ENCODE measurements around the gene EYS.

Gene EYS

DNA sequence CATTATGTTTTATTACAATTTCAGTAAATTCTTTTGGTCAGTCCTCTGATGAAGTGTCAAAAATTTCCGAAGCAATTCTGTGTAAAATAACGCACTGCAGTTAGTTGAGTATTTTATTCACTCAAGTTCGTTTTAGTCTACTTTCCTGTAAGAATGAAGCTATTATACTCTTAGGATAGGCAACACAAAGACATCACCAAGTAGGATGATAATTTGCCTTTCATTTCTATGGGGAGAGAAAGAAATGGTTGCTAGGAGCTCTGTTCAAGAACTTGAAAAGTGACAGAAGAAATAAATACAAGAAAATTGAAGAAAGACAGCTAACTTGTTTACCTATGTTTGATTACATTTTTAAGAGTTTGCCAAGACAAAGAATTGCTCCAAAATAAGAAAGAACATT lies 290.4 kb downstream of the EYS start:
- H3K27me3 ChIP-seq (ENCODE audit: control insufficient read depth, insufficient read depth, low read length) = no peaks in the 10 kb centered on the region
- no peak overlapping the region for H3K4me2 ChIP-seq (ENCODE audit: low read length)
- TF ChIP-seq, protein P1, sequence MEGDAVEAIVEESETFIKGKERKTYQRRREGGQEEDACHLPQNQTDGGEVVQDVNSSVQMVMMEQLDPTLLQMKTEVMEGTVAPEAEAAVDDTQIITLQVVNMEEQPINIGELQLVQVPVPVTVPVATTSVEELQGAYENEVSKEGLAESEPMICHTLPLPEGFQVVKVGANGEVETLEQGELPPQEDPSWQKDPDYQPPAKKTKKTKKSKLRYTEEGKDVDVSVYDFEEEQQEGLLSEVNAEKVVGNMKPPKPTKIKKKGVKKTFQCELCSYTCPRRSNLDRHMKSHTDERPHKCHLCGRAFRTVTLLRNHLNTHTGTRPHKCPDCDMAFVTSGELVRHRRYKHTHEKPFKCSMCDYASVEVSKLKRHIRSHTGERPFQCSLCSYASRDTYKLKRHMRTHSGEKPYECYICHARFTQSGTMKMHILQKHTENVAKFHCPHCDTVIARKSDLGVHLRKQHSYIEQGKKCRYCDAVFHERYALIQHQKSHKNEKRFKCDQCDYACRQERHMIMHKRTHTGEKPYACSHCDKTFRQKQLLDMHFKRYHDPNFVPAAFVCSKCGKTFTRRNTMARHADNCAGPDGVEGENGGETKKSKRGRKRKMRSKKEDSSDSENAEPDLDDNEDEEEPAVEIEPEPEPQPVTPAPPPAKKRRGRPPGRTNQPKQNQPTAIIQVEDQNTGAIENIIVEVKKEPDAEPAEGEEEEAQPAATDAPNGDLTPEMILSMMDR (IDR thresholded peaks at IDR 0.05) = no peak
- no peak overlapping the region for H2AFZ ChIP-seq
- H3K27ac ChIP-seq = no peak overlapping the region
- H3K4me3 ChIP-seq (ENCODE audit: low read depth, low read length) = no peak overlapping the region
- H3K4me1 ChIP-seq = no peaks in the 10 kb centered on the region
- no peaks in the 10 kb centered on the region for H3K36me3 ChIP-seq (ENCODE audit: control insufficient read depth, insufficient read depth, low read length)
- no peak overlapping the region for H3K9ac ChIP-seq
- no peaks in the 10 kb centered on the region for H3K79me2 ChIP-seq
- H3K9me3 ChIP-seq (ENCODE audit: control insufficient read depth, low read length) = no peaks in the 10 kb centered on the region

DNA sequence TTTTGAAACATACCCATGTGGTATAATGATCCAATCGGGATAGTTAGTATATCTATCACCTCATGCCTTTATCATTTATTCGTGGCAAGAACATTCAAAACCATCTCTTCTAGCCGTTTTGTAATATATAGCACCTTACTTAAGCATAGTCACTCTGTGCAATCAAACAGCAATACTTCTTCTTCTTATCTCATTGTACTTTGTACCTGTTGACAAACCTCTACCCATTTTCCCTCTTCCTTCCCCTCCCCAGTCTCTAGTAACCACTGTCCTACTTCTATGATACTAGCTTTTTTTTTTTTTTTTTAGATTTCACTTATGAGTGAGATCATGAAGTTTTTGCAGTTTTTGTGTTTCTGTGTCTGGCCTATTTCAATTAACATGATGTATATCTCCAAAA lies 296.7 kb downstream of the EYS start:
- H3K79me2 ChIP-seq = no peaks in the 10 kb centered on the region
- H3K36me3 ChIP-seq (ENCODE audit: control insufficient read depth, insufficient read depth, low read length) = no peaks in the 10 kb centered on the region
- no peak overlapping the region for H3K4me3 ChIP-seq (ENCODE audit: low read depth, low read length)
- H3K9me3 ChIP-seq (ENCODE audit: control insufficient read depth, low read length) = no peaks in the 10 kb centered on the region
- no peak overlapping the region for H3K4me2 ChIP-seq (ENCODE audit: low read length)
- TF ChIP-seq, protein P1 (IDR thresholded peaks at IDR 0.05) = no peak
- H3K27ac ChIP-seq = no peak overlapping the region
- H2AFZ ChIP-seq = no peak overlapping the region
- no peak overlapping the region for H3K9ac ChIP-seq
- H3K27me3 ChIP-seq (ENCODE audit: control insufficient read depth, insufficient read depth, low read length) = no peaks in the 10 kb centered on the region
- H3K4me1 ChIP-seq = no peaks in the 10 kb centered on the region

DNA sequence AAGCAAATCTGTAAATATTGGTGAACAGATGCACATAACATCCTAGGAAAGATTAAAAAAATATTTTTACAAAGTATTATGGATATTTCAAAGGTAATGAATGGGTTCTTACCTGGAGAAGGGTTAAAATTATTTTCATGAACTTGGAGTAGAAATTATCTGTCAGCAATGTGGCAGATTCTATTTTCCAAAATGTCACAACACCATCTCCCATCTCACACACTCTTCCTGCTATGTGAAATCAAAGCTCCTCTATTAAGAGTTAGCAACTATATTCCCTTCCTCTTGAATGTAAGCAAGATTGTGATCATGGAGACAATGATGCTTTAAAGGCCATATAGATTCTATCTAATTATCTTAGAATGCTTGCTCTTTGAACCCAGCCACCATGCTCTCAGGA lies 304.5 kb downstream of the EYS start:
- Histone ChIP-seq H3K79me2 (no peaks in the 10 kb centered on the region), H3K4me3 (ENCODE audit: low read depth, low read length) (no peak overlapping the region), H3K27me3 (ENCODE audit: control insufficient read depth, insufficient read depth, low read length) (no peaks in the 10 kb centered on the region), H3K9me3 (ENCODE audit: control insufficient read depth, low read length) (no peaks in the 10 kb centered on the region), H3K4me1 (no peaks in the 10 kb centered on the region), H2AFZ (no peak overlapping the region), H3K27ac (no peak overlapping the region), H3K36me3 (ENCODE audit: control insufficient read depth, insufficient read depth, low read length) (no peaks in the 10 kb centered on the region), H3K9ac (no peak overlapping the region), H3K4me2 (ENCODE audit: low read length) (no peak overlapping the region)
- TF ChIP-seq, protein P1 (IDR thresholded peaks at IDR 0.05) = no peak

- H3K27ac ChIP-seq = no peak overlapping the region
- no peaks in the 10 kb centered on the region for H3K9me3 ChIP-seq (ENCODE audit: control insufficient read depth, low read length)
- H3K36me3 ChIP-seq (ENCODE audit: control insufficient read depth, insufficient read depth, low read length) = no peaks in the 10 kb centered on the region
- H2AFZ ChIP-seq = no peak overlapping the region
- H3K4me3 ChIP-seq (ENCODE audit: low read depth, low read length) = no peak overlapping the region
- no peak overlapping the region for H3K4me2 ChIP-seq (ENCODE audit: low read length)
- H3K27me3 ChIP-seq (ENCODE audit: control insufficient read depth, insufficient read depth, low read length) = no peaks in the 10 kb centered on the region
- TF ChIP-seq, protein P1 (IDR thresholded peaks at IDR 0.05) = no peak
- no peaks in the 10 kb centered on the region for H3K79me2 ChIP-seq
- H3K4me1 ChIP-seq = no peaks in the 10 kb centered on the region
- H3K9ac ChIP-seq = no peak overlapping the region
Measured at GRCh38 chr6:65399355-65400084, 307.5 kb downstream of the EYS start.

DNA sequence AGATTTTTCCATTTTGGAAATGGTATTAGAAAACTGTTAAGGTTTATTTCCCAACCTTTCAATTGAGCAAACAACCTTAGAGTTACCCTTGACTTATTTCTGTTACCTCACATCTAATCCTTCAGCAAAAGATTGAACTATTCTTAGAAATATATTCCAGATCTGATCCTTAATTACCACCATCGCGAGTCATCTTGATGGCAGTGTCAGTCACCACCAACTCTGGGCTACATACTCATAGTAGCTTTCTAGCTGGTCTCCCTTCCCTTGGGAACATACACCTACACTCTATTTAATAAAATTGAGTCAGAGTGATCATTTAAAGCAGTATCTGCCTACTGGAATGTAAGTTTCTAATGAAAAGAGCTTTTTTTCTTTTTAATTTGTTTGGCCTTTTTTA lies 308.2 kb downstream of the EYS start:
- Histone ChIP-seq H3K9me3 (ENCODE audit: control insufficient read depth, low read length) (no peaks in the 10 kb centered on the region), H3K27me3 (ENCODE audit: control insufficient read depth, insufficient read depth, low read length) (no peaks in the 10 kb centered on the region), H3K4me1 (no peaks in the 10 kb centered on the region), H3K79me2 (no peaks in the 10 kb centered on the region), H3K27ac (no peak overlapping the region), H3K9ac (no peak overlapping the region), H3K36me3 (ENCODE audit: control insufficient read depth, insufficient read depth, low read length) (no peaks in the 10 kb centered on the region), H2AFZ (no peak overlapping the region), H3K4me2 (ENCODE audit: low read length) (no peak overlapping the region), H3K4me3 (ENCODE audit: low read depth, low read length) (no peak overlapping the region)
- TF ChIP-seq, protein P1 (IDR thresholded peaks at IDR 0.05) = no peak

Measured in parathyroid adenoma (tissue), 2 donors.